C4-2B (cell line): ENCODE measurements around the gene SMIM14.

Experiments used
- H3K27ac ChIP-seq: fragments of 450-650 bp; 2 replicates; pipeline ENCODE4 v1.5.1; 2017
- ZFX ChIP-seq: fragments of 450-650 bp; IDR thresholded peaks from 2 replicates; pipeline ENCODE4 v1.6.1; 2017
- TF ChIP-seq, protein P1 (sequence below): fragments of 450-650 bp; conservative IDR thresholded peaks from 2 replicates; pipeline ENCODE4 v1.5.1; 2017; ENCODE audit warnings: mild to moderate bottlenecking

SMIM14 gene

DNA sequence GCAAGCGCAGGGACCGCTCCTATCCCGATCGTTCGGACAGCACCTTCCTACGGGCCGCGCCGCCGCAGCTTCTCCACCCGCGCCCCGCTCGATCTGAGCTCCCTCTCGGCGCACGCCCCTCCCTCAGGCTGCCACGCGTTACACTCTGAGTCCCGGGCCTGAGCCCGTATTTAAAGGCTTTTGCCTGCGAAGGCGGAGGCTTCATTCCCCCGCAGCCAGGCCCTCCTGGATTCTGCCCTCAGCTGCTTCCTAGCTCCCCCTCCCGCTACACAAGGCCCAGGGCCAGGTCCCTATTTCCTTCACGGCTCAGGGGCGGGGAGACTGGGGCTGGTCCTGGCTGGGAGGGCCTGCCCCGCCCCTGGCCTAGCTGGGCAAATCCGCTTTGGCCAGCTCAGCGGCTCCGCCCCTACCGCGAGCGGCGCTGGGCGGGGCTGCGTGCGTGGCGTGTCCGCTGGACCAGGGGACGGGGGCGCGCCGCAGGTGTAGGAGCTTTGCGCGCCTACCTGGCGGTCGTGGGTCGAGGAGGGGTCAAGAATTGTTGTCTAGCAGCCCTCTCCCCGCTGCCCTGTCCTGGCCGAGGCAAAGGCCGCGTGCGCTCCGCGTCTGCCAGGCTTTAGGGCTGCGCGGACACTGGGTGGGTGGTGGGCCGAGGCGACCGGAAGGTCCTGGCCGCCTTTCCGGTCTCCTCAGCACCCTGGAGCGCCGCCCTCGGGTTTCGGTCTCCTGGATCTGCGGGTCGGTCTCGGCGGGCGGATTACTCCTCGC, 111.2 kb downstream of the SMIM14 start, which contains the start of gene UGDH:
TSS of gene UGDH (minus strand) at position 144 of the 765 bp plus-strand sequence. CDS start 5,927 bp downstream, outside the sequence.
- TF ChIP-seq, protein P1, sequence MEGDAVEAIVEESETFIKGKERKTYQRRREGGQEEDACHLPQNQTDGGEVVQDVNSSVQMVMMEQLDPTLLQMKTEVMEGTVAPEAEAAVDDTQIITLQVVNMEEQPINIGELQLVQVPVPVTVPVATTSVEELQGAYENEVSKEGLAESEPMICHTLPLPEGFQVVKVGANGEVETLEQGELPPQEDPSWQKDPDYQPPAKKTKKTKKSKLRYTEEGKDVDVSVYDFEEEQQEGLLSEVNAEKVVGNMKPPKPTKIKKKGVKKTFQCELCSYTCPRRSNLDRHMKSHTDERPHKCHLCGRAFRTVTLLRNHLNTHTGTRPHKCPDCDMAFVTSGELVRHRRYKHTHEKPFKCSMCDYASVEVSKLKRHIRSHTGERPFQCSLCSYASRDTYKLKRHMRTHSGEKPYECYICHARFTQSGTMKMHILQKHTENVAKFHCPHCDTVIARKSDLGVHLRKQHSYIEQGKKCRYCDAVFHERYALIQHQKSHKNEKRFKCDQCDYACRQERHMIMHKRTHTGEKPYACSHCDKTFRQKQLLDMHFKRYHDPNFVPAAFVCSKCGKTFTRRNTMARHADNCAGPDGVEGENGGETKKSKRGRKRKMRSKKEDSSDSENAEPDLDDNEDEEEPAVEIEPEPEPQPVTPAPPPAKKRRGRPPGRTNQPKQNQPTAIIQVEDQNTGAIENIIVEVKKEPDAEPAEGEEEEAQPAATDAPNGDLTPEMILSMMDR = no peak
- peak; percentile 46 for TF ChIP-seq ZFX
- peak within 1 kb of the TSS; percentile 85 for H3K27ac ChIP-seq

DNA sequence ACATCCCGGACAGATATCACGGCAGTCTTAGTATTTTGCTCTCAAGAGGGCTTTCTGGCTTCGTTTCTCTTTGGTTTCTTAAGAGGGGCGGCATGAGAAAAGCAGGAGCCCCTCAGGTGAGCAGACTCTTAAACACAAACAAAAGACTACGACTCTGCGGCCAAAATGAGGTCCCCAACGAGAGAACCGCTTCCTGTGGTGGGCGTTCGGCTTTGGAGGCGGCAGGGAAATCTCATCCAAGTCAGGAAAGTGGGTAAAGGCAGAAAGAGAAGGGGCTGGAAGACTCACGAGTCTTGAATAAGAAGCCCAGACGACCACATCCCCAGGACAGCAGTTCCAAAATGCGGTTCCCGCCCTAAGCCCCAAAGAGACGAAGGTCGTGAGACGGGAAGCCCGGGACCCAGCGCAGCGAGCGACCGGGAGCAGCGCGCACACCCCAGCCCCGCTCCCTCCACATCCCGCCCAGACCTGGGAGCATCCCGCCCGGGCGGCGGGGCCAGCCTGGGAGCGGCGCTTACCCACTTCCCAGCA, 111.8 kb downstream of the SMIM14 start:
- peak overlapping the region; percentile 85 for H3K27ac ChIP-seq
- TF ChIP-seq ZFX = no peak
- TF ChIP-seq, protein P1 = no peak

DNA sequence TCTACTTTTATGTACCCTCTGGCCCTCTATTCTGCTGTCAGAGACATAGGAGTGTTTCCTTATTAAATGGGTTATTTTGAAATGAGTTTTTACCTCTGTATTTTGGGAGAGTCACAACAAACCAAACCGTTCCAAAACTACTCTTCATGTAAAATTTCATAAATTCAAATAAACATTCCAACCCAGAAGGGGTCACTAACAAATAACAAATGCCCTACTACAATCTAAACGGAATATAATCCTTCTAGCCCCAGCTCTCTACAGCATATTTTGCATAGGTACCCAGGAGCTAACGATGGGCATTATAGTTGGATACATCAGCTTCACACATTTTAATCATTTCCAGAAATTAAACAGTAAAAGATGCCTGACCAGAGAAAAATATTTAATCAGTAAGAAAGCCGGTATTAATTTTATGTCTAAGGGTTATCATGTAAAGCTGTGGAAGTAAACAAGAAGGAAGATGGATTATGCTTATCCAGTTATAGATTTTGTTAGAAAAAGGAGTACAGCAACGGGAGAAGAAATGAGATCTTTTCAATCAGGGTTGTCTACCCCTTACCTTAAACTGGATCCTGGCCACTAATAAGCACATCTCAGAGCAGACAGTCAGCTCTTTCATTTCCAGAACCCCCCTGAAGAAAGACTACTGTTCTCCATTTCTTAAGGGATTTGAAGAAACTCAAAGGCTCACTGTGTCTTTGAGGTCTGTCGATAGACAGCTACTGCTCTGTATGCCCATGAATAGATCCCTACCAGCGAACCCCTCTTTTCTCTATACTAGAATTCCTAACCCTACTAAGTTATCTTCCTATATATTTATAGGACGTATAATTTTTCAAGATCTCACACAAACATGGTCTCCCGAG, 112.6 kb downstream of the SMIM14 start:
- TF ChIP-seq, protein P1 = no peak
- no peak for TF ChIP-seq ZFX
- H3K27ac ChIP-seq = peak overlapping the region; percentile 85

DNA sequence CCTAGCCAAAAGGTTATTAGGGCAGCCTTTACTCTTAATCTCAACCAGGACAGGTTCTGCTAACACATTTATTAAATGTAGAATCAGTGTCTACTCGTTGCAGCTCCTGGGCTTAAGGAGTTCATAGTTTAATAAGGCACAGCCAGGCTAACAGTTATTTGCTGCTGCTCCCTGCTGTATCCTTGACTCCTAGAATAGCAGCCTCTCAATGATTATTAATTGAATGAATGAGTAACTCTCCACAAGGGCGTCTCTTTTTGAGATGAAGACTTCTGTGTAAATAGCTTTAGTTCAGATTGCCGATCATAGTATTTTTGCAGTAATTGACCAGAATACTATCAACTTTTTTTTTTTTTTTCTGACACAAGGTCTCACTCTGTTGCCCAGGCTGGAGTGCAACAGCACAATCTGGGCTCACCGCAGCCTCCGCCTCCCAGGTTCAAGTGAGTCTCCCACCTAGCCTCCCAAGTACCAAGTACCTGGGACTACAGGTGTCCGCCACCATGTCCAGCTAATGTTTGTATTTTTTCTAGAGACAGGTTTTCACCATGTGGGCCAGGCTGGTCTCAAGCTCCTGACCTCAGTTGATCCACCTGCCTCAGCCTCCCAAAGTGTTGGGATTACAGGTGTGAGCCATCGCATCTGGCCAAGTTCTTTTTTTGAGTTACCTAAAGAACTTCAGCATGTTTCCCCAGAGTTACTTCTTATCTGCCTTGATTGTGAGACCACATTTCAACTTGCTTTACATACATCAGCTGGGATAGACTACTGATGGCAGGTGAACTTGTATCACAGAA, 114.3 kb downstream of the SMIM14 start:
- TF ChIP-seq, protein P1 = no peak
- no peak for TF ChIP-seq ZFX
- H3K27ac ChIP-seq = no peak overlapping the region

DNA sequence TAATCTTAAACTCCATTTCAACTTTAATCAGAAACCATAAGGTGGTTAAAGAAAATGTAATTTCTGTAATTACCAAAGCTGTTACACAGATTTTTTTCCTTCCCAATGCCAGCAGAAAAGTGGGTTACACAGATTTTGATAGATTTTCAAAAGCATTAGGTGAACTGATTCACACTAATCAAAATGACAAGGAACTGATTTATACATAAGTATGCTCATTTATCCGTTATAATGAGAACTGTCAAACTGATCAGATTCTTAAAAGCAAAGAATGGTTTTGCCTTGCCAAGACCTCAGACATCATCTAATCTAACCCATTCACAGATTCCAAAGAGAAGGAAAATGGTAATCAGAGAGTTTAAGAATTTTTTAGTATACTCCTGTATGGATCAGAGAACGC, 116.6 kb downstream of the SMIM14 start:
- H3K27ac ChIP-seq = no peak overlapping the region
- TF ChIP-seq ZFX = no peak

DNA sequence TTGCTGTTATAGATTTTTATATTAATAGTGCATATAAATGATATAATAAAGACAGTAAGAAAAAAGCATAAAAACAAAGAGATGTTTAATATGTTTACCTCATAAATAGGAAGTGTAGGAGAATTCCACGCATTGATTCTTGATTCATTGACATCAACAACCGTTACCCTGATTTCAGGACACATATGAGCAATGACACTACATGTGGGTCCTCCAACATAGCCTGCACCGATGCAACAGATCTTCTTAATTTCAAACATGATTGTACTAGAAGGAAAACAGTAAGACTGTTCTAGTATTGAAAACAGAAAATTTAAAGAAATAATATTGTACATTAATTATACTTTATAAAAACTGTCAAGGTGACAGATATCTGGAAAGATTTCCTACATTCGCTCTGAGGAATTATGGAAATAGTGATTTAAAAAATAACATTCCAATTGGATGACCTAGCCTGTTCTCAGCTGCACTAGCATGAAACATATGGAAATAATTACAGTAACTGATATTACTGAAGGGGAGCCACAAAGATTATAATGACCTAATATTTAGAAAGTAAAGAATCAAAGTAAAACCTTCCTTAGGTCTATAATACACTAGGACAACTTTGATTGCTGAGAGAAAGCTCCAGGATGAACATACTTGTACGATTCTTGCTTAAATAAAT, 117.3 kb downstream of the SMIM14 start:
- no peak overlapping the region for H3K27ac ChIP-seq
- TF ChIP-seq, protein P1 = no peak
- TF ChIP-seq ZFX = no peak

DNA sequence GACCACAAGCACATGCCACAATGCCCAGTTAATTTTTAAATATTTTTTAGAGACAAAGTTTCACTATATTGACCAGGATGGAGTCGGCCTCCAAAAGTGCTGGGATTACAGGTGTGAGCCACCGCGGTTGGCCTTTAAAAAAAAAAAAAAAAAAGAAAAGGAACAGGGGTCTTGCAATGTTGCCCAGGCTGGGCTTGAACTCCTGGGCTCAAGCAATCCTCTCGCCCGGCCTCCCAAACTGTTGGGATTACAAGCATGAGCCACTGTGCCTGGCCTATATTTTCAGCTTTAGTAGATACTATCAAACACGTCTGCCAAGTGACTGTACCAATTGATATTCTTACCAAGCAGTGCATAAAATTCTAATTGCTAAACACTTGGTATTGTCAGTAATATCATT, 120.2 kb downstream of the SMIM14 start:
- no peak overlapping the region for H3K27ac ChIP-seq
- TF ChIP-seq, protein P1 = no peak
- TF ChIP-seq ZFX = no peak
